Thymus (tissue), 11 donors: ENCODE measurements around the gene IL22RA2. TPM values are rescaled to one million over a fixed set of nuclear protein-coding genes. Genes with fewer than 3 reads are reported as not detected.

Source experiments
- DNase-seq, 9 donors: peaks; one replicate each; pipeline ENCODE4 v3.0.0-alpha.2; 2013; ENCODE audit warnings: low spot score in 9 of 9, low read depth in 6 of 9, missing footprints in 1 of 9
- H3K27ac ChIP-seq, 2 donors: one replicate each; pipeline ENCODE4 v1.5.1; 2013; ENCODE audit warnings: control low read depth in 1 of 2, low read depth in 1 of 2, low read length in 1 of 2, mild to moderate bottlenecking in 1 of 2, moderate library complexity in 1 of 2
- H3K27me3 ChIP-seq, 2 donors: one replicate each; pipeline ENCODE4 v1.5.1; 2013; ENCODE audit warnings: low read length in 1 of 2; ENCODE audit not compliant: control insufficient read depth in 2 of 2, insufficient read depth in 1 of 2
- H3K36me3 ChIP-seq, 2 donors: one replicate each; pipeline ENCODE4 v1.5.1; 2013; ENCODE audit warnings: low read length in 1 of 2, mild to moderate bottlenecking in 1 of 2, moderate library complexity in 1 of 2; ENCODE audit not compliant: control insufficient read depth in 2 of 2, insufficient read depth in 2 of 2
- H3K4me1 ChIP-seq, 2 donors: one replicate each; pipeline ENCODE4 v1.5.1; 2013; ENCODE audit warnings: low read length in 2 of 2; ENCODE audit not compliant: control insufficient read depth in 2 of 2, insufficient read depth in 2 of 2
- H3K4me3 ChIP-seq, 2 donors: one replicate each; pipeline ENCODE4 v1.5.1; 2013; ENCODE audit warnings: low read length in 2 of 2, control low read depth in 1 of 2, mild to moderate bottlenecking in 1 of 2
- H3K9me3 ChIP-seq, 2 donors: one replicate each; pipeline ENCODE4 v1.5.1; 2013; ENCODE audit warnings: low read length in 1 of 2, mild to moderate bottlenecking in 1 of 2; ENCODE audit not compliant: control insufficient read depth in 2 of 2, insufficient read depth in 1 of 2
- WGBS: extraction: QIAGEN DNeasy Blood & Tissue Kit; methylation state at CpG from one replicate; pipeline ENCODE4 v1.1.7; 2013; 5-methylcytosine and 5-hydroxymethylcytosine counted together
- polyA plus RNA-seq: library from polyadenylated mRNA; stranded (reverse); fragments of 200-250 nt; gene quantifications from one replicate; pipeline ENCODE4 v1.2.3, GENCODE V29; 2013
- total RNA-seq: library from RNA; stranded (reverse); fragments of 120-200 nt; gene quantifications from one replicate; pipeline ENCODE4 v1.2.4, GENCODE V29; 2013
- donor health status: healthy.

IL22RA2 gene
- total and polyA plus RNA-seq, 2 donors = 0.61 to 0.84 TPM

DNA sequence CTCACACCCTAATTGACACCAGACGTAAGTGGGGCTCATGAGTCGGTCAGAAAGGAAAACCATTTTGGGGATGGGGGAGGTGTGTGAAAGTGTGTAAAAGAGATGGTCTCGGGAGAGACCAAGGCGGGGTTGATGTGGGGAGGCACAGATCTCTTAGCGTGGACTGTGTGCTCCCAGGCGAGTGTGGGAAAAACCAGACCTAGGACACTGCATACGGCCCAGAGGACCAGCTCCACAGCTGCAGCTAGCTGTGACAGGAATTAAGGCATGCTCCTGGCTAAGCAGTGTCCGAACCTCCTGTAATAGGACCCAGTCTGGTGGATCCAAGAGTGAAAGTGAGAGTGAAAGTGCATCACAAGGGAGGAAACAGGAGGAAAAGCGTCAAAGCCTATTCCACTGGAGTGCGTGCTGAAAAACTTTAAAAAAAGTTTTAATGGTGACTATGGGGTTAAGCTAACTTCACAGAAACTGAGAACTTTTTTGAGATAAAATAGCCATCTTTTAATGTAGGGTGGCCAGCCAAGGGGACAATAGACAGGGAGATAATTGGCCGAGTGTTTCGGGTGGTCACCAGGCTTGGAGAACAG is 9.6 kb downstream of the IL22RA2 start:
- Histone ChIP-seq H3K27ac (no peak overlapping the region), H3K36me3 (no peaks in the 10 kb centered on the region), H3K27me3 (no peaks in the 10 kb centered on the region), H3K4me1 (peaks cover 0 to 10% of the 10 kb centered on the region in 2 donors), H3K9me3 (peaks cover 0 to 15% of the 10 kb centered on the region in 2 donors), H3K4me3 (no peak overlapping the region)
- 97% methylated on average over 12 of the region's 12 CpGs for WGBS
- no peak for DNase-seq

DNA sequence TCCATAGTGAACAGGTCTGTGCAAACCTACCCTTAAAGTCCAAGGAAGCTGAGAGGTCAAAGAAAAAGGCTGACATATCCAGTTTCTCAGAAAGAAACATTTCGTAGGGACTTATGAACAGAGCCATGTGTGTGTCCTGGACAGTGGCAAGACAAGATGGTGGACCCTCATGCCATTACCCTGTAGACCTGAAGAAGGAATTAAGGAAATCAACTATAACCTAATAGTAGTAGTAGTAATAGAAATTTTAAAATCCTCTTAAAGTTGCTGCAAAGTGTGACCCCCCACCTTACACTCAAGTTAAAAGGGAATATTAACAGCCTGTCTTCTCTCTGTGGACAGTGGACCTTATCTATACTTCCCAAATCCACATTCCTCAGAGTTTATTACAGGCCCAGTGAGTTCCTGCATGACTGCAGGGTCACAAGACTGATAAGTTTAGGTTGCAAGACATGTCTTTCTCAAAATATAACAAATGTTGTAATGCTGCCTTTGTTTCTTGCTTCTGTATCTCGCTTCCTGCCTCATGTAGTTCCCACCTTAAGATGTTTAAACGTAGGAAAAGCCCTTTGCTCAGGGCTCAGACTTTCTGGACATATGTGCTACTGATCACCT is 10.6 kb downstream of the IL22RA2 start:
- Histone ChIP-seq H3K36me3 (no peaks in the 10 kb centered on the region), H3K4me3 (no peak overlapping the region), H3K9me3 (peaks cover 0 to 15% of the 10 kb centered on the region in 2 donors), H3K27ac (no peak overlapping the region), H3K4me1 (peaks cover 0 to 10% of the 10 kb centered on the region in 2 donors), H3K27me3 (no peaks in the 10 kb centered on the region)
- no peak for DNase-seq
- WGBS = 94% methylated on average over 3 of the region's 3 CpGs

DNA sequence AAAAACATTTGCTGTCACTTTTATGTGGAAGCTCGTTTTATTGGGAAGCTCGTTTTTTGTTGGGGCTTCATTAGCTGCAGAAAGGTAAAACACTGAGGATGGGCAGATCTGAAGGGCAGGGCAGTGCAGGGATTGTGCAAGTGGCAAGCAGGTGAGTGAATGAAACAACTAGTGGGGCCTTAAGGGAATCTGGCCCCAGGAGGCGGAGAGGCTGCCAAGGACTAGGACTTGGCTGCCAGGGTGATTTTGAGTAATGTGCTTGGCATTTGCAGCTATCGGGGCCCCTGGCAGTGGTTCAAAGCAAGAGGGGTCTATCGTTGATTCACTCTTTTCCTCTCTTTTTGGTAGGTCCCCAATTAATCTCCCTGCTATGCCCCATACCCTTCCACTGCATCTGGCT is 11.5 kb downstream of the IL22RA2 start:
- WGBS = 94% methylated on average over 5 of the region's 5 CpGs
- H3K4me1 ChIP-seq = peaks cover 0 to 11% of the 10 kb centered on the region in 2 donors
- no peak overlapping the region for H3K4me3 ChIP-seq
- no peaks in the 10 kb centered on the region for H3K27me3 ChIP-seq
- H3K27ac ChIP-seq = no peak overlapping the region
- H3K9me3 ChIP-seq = peaks cover 0 to 15% of the 10 kb centered on the region in 2 donors
- DNase-seq = no peak
- no peaks in the 10 kb centered on the region for H3K36me3 ChIP-seq

DNA sequence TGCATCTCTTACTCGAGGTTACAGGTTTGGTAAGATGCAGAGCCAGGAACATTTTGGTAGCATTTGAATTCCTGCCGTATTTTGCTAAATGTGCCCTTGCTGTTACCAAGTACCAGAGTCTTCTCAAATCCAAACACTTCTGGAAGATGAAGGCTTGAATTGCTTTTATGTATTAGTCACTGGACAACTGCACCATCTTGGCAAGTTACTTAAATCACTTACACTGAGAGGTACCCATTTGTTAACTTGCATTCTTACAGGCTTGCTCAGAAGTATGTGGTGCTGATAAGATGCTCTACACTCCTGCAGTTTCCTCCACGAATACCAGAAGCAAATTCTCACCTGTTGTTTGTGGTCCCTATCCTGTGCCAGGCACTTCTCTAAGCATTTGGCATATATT is 12.7 kb downstream of the IL22RA2 start:
- Histone ChIP-seq H3K4me1 (peaks cover 0 to 13% of the 10 kb centered on the region in 2 donors), H3K27me3 (no peaks in the 10 kb centered on the region)

DNA sequence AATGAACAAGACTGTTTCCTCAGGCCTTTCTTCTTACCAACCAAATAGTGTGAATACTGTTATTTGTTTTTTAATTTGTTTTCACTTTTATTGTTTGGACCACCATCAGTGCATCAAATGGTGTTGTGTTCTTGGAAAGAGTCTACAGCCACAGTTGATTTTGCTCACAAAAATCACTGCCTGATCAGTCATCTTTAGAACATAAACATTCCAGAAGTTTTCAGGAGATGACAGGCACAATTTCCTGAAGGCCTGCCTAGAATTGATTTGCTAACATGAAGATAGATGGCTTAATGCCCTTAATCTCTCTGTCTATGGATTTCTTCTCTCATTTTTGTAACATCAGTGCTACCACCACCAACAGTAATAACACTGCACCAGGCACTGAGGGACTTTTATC is 13.5 kb downstream of the IL22RA2 start:
- peaks cover 0 to 15% of the 10 kb centered on the region in 2 donors for H3K9me3 ChIP-seq
- no peak for DNase-seq
- H3K27me3 ChIP-seq = no peaks in the 10 kb centered on the region
- H3K4me3 ChIP-seq = no peak overlapping the region
- H3K27ac ChIP-seq = no peak overlapping the region
- no peaks in the 10 kb centered on the region for H3K36me3 ChIP-seq
- H3K4me1 ChIP-seq = peaks cover 0 to 7% of the 10 kb centered on the region in 2 donors

More for the DNA sequence above, 12.7 kb downstream of the IL22RA2 start:
- Histone ChIP-seq H3K36me3 (no peaks in the 10 kb centered on the region), H3K9me3 (peaks cover 0 to 15% of the 10 kb centered on the region in 2 donors), H3K27ac (no peak overlapping the region), H3K4me3 (no peak overlapping the region)
- 84% methylated on average over 3 of the region's 3 CpGs for WGBS
- no peak for DNase-seq

DNA sequence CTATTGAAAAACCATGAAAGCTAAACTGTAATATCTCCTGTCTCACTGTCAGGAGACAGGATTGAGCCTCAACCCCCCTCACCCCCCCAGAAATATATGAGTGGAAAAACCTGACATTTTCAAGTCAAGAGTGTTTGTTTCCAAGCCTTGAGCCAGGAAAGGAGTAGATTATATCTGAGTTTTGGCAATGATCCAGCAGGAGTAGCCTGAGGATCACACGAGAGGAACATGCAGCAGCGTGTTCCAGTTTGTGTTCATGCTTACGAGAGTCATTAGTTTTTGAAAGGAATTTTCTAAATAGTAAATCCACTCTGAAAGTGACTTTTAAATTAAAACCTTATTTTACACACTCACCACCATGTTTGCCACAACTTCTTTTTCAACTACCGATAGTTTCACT is 15.8 kb downstream of the IL22RA2 start:
- Histone ChIP-seq H3K9me3 (no peaks in the 10 kb centered on the region), H3K4me3 (no peak overlapping the region), H3K27me3 (no peaks in the 10 kb centered on the region), H3K27ac (peak overlapping the region in 1 of 2 donors; percentile 38), H3K36me3 (no peaks in the 10 kb centered on the region), H3K4me1 (peaks cover 0 to 11% of the 10 kb centered on the region in 2 donors)
- peak in 2 of 9 donors; percentile 6 to 31 for DNase-seq
- 94% methylated on average over 4 of the region's 4 CpGs for WGBS

DNA sequence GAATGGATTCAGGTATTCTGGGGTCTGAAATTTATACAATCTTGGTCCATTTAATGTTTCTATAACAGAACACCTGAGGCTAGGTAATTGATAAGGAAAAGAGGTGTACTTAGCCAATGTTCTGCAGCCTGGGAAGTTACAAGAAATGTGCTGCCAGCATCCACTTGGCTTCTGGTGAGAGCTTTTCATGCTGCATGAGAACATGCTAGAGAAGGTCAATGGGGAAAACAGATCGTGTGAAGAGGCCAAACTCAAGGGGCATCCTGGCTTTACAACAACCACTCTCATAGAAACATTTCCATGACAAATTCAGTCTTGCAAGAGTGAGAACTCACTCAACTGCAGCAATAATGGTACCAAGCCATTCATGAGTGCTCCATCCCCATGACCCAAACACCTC is 16.8 kb downstream of the IL22RA2 start:
- H3K27me3 ChIP-seq = no peaks in the 10 kb centered on the region
- peaks cover 0 to 11% of the 10 kb centered on the region in 2 donors for H3K4me1 ChIP-seq
- no peak overlapping the region for H3K4me3 ChIP-seq
- 84% methylated on average over 1 of the region's 1 CpG for WGBS
- H3K36me3 ChIP-seq = no peaks in the 10 kb centered on the region
- peaks cover 0 to 2% of the 10 kb centered on the region in 2 donors for H3K9me3 ChIP-seq
- DNase-seq = no peak
- H3K27ac ChIP-seq = peak overlapping the region in 1 of 2 donors; percentile 22

DNA sequence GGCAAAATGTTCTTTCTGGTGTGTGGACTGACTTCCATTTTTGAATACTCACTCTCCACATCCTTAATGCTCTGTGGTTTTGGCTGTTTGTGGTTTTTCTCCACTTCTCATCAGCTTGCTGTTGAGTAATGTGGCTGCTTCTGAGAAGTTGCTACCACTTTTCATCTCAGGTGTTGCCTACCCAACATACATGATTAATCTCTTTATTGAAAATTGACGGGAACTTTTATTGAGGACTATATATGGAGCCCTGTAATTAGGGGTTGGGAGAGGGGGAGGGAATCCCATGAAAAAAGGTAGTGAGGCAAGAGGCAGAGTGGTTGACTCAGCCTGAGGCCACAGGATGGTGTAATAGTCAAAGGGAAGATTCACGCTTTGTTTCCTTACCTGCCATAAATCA is 17.6 kb downstream of the IL22RA2 start:
- Histone ChIP-seq H3K27me3 (no peaks in the 10 kb centered on the region), H3K27ac (no peak overlapping the region), H3K4me3 (no peak overlapping the region), H3K4me1 (peaks cover 0 to 11% of the 10 kb centered on the region in 2 donors), H3K9me3 (peaks cover 0 to 2% of the 10 kb centered on the region in 2 donors), H3K36me3 (no peaks in the 10 kb centered on the region)
- WGBS = 7% methylated on average over 2 of the region's 2 CpGs
- DNase-seq = peak in 5 of 9 donors; percentile 21 to 73 (median 27)

DNA sequence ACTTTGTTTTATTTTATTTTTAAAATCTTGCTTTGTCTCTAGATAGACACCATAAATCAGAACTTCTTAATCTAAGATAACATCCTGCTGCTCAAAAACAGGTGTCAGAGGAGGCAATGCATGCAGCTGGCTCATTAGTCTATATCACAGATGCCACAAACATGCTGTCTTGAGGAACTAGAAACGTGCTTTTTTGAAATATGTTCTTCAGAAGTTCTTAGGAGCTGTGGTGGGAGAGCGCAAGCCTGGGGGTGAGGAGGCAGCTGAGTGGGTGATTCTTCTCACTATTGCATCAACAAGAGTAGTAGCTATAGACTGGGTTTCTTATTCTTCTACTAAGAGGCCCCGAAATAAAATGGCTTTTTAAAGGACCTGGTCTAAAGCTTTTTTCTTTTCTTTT is 23.4 kb downstream of the IL22RA2 start:
- no peaks in the 10 kb centered on the region for H3K36me3 ChIP-seq
- H3K4me3 ChIP-seq = no peak overlapping the region
- H3K4me1 ChIP-seq = peaks cover 0 to 7% of the 10 kb centered on the region in 2 donors
- H3K27ac ChIP-seq = no peak overlapping the region
- peaks cover 0 to 2% of the 10 kb centered on the region in 2 donors for H3K9me3 ChIP-seq
- peak in 8 of 9 donors; percentile 29 to 80 (median 42) for DNase-seq
- H3K27me3 ChIP-seq = peaks cover 0 to 2% of the 10 kb centered on the region in 2 donors
- 13% methylated on average over 3 of the region's 3 CpGs for WGBS
